ENCODE results near the gene SGTA. TPM values are rescaled to one million over a fixed set of nuclear protein-coding genes. Genes with fewer than 3 reads are reported as not detected.

Gene SGTA
- total RNA-seq, 4 donors from 2014 or later = 37.9 to 49.5 (median 44.1) TPM

GRCh38 chr19:2727640-2727944 is 55.5 kb downstream of the SGTA start:
- DNase-seq (ENCODE audit: low spot score in 2 of 2) = no peak
- TF ChIP-seq CTCF (IDR thresholded peaks at IDR 0.05) (no peak), POLR2A (IDR thresholded peaks at IDR 0.05) (no peak)
- intact Hi-C loops (cut with DNase I; ENCODE audit: low total_unique reads) = no loop called here
- H3K4me3 ChIP-seq (ENCODE audit: low read depth, poor library complexity, severe bottlenecking) = no peak overlapping the region
- 46 to 53% methylated on average over 16 of the region's 16 CpGs for WGBS, 2 donors

DNA sequence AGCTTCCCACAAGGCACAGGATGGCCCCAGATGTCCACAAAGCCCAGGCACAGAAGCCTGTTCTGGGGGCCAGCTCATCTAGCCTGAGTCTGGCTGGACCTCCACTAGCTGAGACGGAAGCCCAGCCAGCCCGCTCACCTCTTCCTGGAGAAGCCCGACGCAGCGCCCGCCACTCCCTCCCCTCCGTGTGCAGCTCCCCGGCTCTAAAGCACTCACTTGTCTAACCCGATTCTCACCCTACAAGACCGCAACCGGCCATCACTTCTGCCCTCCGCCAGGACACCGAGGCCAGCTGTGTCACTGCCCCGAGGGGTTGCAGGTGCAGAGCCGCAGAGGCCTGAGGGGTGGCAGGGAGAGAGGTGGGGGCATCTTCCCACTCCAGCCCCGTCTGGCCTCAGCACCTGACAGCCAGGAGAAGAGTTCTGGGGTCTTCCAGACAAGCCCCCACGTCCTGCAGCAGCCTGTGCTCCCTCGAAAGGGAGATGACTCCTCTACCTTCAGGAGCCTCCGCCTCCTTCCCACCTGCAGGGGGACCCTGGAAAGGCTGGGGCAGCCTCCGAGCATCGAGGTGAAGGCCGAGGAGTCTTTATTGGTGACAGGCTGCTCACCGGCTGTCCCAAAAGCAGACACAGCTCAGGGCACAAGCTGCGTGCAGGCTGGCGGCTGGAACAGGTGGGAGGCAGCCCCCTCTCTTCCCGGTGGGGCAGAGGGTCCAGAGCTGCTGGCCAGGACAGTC is 56.0 kb downstream of the SGTA start:
- WGBS, 2 donors = 8 to 16% methylated on average over 6 to 25 of the region's 26 CpGs
- no peak overlapping the region for H3K4me3 ChIP-seq (ENCODE audit: low read depth, poor library complexity, severe bottlenecking)
- TF ChIP-seq POLR2A (IDR thresholded peaks at IDR 0.05) (no peak), CTCF (IDR thresholded peaks at IDR 0.05) (no peak)
- DNase-seq (ENCODE audit: low spot score in 2 of 2) = no peak
- intact Hi-C loops (cut with DNase I; ENCODE audit: low total_unique reads) = no loop called here

DNA sequence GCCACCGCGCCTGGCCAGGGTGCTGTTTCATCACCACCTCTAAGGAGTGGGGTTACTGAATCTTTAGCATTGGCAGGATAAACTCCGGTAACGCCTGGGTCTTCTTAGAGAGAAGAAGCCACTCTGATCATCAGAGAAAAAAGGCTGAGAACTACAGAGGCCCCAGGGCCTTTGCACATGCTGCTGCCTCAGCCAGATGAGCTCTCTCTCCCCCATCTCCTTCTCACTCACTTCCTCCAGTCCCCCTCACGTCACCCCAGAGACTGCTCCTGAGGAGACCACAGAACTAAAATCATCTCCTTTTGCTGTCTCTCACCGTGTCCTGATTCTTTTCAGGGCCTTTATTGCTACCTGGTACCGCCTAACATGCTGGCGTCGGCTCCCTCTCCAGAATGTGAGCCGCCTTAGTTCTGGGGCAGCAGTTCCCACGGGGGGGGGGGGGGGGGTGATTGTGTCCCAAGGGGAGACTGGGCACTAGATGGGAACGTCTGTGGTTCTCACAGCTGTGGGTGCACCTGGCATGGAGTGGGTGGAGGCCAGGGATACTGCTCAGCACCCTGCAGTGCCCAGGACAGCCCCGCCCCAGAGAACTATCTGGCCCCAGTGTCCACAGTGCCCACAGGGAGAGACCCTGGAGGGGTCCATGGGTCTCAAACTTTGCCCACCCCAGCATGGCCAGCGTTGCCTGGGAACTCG is 56.8 kb downstream of the SGTA start:
- no peak for DNase-seq (ENCODE audit: low spot score in 2 of 2)
- whole genome bisulfite sequencing, 2 donors = 70 to 76% methylated on average over 12 of the region's 15 CpGs
- no peak overlapping the region for H3K4me3 ChIP-seq (ENCODE audit: low read depth, poor library complexity, severe bottlenecking)
- intact Hi-C loops (cut with DNase I; ENCODE audit: low total_unique reads) = no loop called here
- no peak for TF ChIP-seq CTCF (IDR thresholded peaks at IDR 0.05)
- no peak for TF ChIP-seq POLR2A (IDR thresholded peaks at IDR 0.05)

GRCh38 chr19:2724148-2724557 is 58.9 kb downstream of the SGTA start:
- TF ChIP-seq CTCF (IDR thresholded peaks at IDR 0.05) (no peak), POLR2A (IDR thresholded peaks at IDR 0.05) (no peak)
- no peak for DNase-seq (ENCODE audit: low spot score in 2 of 2)
- WGBS, 2 donors = 52 to 68% methylated on average over 7 of the region's 7 CpGs

DNA sequence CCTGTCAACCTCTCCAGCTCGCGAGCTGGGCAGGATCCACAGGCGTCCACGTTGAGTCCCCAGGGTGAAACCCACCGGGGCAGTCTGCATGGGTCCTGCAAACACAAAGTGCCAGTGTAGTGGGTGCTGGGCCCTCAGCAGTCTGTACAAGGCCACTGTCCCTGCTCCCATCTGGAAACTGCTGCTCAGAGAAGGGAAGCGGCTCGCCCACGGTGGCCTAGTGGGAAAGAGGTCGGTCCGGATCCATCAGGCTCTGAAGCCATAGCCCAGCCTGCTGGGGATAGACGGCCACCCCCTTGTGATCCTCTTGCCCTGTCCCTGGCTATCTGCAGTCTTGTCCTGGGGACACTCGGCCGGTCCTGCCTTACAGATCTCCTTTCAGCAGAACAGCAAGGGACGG is 59.3 kb downstream of the SGTA start:
- no peak overlapping the region for H3K4me3 ChIP-seq (ENCODE audit: low read depth, poor library complexity, severe bottlenecking)
- no peak for DNase-seq (ENCODE audit: low spot score in 2 of 2)
- intact Hi-C loops (cut with DNase I; ENCODE audit: low total_unique reads) = no loop called here
- WGBS, 2 donors = 75 to 79% methylated on average over 14 of the region's 14 CpGs
- no peak for TF ChIP-seq POLR2A (IDR thresholded peaks at IDR 0.05)
- no peak for TF ChIP-seq CTCF (IDR thresholded peaks at IDR 0.05)

More at GRCh38 chr19:2724148-2724557, 58.9 kb downstream of the SGTA start:
- intact Hi-C loops (cut with DNase I; ENCODE audit: low total_unique reads) = no loop called here
- H3K4me3 ChIP-seq (ENCODE audit: low read depth, poor library complexity, severe bottlenecking) = no peak overlapping the region
